CD4-positive, alpha-beta T cell treated with Interleukin-6 for 4 hours (primary cell): Measurements from ENCODE around the gene SPOP.
A peak's percentile ranks its signal among the peaks of the same experiment; 100 is the strongest.
"Not testable (repeated sequence)": the region's sequence is repeated elsewhere in the genome, so short reads cannot be mapped to it uniquely, and the experiment has no call there.

Experiments
- DNase-seq: peaks from one replicate; pipeline ENCODE4 v3.0.0-alpha.2; 2020; ENCODE audit warnings: mixed read lengths

SPOP gene

DNA sequence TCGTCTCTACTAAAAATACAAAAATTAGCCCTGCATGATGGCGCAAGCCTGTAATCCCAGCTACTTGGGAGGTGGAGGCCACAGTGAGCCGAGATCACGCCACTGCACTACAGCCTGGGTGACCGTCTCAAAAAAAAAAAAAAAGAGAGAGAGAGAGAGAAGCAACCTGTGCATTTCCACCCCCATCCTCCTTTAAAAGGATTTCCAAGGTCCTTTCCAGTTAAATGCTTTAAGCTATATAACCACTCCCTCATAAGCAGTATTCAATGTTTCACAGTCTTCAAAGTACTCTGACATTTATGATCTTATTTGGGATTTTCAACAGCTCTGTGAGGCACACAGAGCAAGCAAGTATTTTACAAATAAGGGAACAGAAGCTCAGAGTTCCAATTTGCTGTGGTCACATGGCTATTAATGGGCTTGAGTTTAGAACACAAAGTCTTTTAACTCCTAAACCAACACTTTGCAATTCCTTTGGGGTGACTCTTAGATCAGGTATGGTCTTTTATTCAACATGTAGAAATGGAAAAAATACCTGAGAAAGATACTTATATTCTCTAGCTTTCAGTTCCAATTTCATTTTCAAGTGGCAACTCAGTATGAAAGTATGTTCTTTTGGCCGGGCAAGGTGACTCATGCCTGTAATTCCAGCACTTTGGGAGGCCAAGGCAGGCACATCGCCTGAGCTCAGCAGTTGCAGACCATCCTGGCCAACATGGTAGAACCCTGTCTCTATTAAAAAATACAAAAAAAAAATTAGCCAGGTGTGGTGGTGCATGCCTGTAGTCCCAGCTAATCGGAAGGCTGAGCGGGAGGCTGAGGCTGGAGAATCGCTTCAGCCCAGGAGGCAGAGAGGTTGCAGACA lies 31.3 kb downstream of the SPOP start:
- DNase-seq = peak; percentile 10

DNA sequence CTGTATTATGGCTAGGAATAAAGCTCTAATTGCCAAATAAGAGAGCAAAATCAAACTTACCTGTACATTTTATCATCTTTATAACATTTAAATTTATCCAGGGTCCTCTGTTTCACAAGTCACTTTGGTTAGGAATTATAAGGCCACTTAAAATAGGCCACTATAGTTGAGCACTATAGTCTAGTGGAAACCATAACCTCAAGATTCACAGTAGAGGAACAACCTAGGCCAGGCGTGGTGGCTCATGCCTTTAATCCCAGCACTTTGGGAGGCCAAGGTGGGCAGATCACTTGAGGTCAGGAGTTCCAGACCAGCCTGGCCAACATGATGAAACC lies 31.9 kb downstream of the SPOP start:
- DNase-seq = not testable (repeated sequence)

DNA sequence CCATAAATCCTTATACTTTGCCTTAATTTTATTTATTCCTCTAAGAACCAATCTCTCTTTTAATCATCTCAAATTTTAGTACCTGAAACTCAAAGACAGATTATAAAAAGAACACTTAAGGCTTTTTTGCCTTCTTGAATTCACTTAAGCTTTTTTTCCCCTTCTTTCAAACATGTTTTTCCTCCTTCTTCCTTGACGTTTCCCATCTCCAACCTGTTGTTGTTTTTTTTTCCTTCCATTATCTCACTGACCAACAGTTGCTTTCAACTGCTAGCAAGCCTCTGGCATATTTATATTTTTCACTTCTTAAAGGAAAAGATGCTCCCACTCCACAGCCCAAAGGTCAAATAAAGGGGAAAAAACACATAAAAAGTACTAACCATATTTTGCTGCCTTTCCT lies 32.2 kb downstream of the SPOP start:
- DNase-seq = no peak

DNA sequence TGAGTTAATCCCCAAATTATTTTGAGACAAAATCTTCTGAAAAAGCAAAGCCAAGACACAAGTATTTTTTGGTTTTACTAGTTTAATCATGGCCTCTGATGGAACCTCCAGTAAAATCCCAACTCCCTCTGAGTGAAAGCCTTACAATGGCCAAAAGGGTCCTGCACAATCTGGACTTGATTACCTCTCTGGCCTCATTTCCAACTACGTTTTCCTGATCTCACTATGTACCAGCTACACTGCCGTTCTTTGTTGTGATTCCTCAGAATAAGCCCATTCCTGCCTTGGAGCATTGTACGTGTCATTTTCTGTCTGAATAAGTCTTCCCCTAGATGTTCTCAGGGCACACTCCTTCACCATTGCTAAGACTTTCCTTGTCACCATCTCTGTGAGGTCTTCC lies 37.3 kb downstream of the SPOP start:
- DNase-seq = no peak

DNA sequence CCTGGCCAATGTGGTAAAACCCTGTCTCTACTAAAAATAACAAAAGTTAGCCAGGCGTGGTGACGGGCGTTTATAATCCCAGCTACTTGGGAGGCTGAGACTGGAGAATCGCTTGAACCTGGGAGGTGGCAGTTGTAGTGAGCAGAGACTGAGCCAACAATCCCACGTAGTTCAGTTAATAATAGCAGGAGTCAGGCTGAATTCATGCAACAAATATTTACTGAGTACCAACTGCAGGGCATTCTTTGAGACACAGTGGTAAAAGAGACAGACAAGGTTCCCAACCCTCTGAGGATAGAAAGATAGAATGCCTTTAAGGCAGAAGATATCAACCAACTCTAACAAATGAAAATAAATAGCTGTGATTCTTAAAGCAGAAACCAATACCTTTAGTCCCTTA lies 39.1 kb downstream of the SPOP start:
- DNase-seq = no peak

DNA sequence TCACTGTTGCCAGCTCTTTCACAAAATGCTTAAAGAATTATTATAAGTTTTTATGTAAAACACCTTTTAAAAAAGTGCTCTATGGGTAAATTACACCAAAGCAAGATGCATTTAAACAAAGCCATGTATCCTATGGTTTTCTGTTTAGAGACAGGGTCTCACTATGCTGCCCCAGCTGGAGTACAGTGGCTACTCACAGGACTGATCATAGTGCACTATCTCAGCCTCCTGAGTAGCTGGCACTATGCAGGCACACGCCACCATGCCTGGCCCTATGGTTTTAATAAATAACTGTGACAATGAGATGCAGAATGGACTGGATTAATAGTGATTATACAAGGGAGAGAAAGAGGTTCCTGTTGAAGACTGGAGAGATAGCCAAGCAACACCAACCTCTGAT lies 40.2 kb downstream of the SPOP start:
- no peak for DNase-seq

DNA sequence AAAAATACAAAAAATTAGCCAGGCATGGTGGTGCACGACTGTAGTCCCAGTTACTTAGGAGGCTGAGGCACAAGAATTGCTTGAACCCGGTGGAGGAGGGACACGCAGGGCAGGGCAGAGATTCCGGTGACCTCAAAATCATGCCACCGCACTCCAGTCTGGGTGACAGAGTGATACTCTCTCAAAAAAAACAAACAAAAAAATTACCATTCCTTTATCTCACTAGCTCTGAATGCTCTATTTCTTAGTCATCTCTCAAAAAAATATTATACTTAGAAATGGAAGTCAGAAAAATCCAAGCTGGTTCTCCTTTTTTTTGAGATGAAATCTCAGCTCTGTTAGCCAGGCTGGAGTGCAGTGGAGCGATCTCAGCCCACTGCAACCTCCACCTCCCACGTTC lies 40.8 kb downstream of the SPOP start:
- no peak for DNase-seq

DNA sequence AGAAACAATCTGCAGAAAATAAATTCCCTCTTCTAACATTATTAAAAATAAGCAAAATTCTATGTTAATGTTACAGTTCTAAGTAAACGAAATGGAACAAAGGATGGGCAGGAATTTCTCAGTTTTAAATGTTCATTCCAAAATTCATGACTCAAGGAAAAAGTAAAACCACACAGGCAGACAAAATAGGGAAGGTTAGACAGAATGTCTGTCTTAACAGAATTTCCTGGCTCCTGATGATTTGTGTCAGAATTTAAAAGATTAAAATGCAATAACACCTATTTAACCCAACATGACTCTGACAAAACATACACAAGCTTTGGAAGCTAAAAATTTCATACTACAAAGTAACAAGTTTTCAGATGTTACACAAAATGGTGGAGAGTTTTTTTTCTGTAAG lies 42.8 kb downstream of the SPOP start:
- no peak for DNase-seq

DNA sequence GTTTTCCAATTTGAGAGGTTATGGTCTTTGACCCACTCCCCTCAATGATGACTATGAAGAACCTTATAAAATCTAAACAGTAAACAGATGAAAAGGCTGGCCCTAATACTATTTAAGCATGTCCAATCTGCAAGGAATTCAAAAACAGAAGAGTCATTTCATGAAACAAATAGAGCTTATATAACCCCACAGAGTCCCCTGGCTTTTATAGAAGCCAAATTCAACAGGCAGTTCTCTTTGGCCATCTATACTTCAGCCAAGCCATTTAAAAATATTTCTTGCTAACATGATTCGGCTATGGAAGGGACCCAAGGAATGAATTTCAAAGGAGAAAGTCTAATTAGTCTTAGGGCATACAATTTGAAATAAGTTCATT lies 43.4 kb downstream of the SPOP start:
- DNase-seq = no peak

DNA sequence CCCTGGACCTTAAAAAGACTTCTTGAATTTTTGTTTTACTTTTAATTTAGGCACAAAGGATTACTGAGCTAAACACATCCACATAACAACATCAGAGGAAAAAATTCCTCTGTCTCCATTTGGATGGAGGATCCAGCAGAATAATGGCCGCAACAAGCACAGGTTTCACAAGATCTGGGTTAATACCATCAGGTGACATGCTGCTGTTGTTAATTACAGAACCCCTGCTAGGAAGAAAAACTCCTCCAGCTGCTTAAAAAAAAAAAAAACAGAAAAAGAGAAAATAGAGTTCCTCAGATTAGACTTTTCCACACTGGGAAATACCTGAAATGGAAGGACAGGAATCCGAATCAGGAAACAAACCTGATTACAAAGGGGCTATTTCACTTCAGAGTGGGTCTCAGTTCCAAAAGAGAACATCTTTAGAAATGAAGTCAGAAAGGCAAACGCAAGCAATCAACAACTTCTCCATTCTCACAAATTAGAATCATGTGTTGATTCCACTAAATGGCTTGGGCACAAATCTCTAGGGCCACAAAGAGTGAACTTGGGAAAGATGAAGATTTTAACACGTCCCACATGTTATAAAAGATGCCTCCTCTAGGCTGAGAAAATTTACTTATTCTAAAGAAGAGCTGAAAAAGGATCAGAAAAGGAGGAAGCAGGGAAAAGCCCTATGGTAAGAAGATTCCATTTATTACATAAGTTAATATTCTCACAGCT lies 44.0 kb downstream of the SPOP start:
- DNase-seq = no peak

DNA sequence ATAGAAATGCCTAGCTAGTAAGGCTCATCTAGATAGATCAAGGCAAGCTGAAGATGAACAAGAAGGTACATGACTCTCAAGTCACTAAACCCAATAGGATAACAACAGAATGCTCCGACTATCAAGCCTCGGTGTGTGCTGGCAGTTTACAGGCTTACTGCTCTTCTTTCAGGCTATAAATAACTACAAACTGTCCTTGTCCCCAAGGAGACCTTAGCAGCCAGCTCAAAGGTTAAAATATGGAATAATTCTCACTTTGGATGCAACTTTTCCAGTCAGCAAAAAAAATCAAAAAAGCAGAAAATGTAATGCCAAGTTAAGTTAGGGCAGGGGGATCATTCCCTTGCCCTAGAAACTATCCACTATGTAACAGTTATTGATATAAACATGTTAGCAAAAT lies 44.6 kb downstream of the SPOP start:
- DNase-seq = no peak

DNA sequence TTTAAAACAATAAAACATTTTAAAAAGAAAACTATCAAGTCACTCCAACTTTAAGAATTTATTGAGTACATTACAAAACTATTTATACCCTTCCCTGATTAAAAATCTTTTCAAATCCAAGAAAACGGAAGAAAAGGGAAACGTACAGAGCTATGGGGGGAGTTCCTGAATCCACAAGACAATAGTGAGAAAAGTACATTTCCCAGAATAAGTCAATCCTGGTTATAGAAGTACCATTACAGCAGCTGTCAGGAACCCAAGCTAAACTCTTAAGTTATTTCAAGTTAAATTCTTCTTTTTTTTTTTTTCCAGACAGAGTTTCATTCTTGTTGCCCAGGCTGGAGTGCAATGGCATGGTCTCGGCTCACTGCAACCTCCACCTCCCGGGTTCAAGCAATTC lies 45.7 kb downstream of the SPOP start:
- no peak for DNase-seq

DNA sequence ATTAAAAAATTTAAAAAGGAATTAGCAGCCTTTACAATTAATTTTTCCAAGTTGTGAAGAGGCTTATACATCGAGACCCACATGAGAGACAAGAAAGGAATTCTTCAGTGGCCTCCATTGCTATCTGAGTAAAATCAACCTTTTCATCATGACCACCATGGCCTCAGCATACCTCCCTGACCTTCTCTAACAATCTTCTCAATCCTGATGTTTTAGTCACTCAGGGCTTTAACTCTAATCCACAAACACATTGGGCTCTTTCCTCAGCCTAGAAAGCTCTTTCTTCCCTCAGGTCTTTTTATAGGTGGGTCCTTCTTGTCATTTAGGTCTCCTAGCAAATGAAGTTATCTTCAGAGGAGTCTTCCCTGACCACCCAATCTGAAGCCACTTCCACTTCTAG lies 46.4 kb downstream of the SPOP start:
- DNase-seq = no peak

DNA sequence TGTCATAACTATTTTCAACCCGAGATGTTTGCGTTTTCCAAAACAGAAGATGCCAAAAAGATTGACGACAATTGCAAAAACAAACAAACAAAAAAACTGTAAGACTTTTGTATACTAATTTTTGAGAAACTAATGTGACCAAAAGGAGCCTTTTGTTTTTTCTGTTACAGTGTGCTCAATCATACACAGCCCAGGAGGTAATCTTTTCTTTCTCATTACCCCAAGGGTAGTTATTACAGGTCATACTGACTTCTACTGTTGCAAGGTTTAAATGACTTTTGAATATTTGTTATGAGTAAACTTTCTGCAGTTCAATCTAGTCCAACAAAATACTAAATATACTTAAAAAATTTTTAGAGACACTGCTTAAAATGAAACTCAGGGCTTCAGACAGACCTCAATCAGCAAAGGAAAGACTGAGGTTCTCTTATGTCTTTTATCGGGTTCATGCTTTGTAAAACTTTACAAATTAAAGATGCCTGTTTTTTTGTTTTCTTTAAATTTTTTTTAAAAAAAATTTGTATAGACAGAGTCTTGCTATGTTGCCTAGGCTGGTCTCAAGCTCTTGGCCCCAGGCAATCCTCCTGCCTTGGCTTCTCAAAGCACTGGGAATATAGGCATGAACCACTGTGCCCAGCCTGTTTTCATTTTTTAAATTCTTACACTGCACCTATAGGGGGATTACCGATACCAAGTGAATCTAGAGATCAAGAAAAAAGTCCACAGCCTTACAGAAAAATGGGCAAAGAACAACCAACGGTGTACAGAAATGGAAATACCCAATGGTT lies 47.6 kb downstream of the SPOP start:
- no peak for DNase-seq

DNA sequence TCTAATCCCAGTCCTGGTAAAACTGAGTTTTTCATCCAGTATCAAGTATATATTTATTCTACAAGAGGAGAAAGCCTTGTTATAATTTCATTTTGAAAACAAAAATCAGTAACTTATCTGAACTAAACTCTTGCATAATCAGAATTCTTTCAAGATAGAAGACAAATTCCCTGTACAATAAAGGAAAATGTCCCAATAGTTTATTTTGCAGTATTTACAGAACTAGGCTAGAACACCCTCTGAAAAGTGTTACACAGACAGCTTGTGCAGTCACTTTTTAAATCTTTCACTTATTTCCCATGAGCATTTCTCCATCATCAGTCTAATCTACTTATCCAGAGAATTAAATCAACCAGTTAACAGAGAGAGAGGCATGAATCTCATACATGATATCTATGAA lies 48.5 kb downstream of the SPOP start:
- DNase-seq = no peak

DNA sequence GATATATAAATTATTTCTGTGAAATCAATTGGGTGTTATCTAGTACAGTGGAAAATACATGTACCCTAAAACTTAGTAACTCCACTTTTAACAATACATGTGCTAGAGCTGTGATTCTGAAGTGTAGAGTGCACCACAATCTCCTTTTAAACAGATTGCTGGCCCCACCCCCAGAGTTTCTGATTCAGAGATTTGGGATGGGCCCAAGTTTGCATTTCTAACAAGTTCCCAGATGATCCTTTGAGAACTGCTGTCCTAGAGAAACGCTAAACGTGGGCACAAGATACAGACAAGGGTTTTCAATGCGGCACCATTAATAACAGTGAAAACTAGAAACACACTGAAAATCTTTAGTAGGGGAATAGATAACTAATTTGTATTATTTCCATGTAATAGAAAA lies 53.0 kb downstream of the SPOP start:
- no peak for DNase-seq

DNA sequence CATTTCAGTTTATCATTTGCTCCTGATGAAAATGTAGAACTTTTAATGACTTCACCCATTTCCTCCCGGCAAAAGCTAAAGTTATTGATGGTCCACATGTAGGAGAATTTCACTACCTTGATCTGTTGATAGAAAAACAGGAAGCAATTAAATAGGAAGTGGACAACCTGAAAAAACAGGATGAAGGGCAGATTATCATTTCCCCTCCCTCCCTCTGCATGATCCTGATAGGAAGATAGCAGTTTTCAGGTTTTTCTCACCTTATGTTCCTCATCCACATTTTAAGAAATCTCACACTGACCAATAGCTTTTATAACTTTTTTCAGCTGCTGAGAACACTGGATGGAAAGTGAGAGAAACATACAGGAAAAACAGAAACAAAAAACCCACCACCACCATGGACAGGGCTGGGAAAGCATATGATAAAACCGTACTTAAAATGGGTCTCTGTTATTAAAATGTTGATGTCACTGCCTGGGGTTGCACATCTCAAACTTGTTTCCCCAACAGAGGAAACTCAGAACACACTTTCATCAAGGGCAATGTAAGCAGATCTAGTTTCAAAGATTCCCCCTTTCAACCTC lies 55.9 kb downstream of the SPOP start:
- no peak for DNase-seq

DNA sequence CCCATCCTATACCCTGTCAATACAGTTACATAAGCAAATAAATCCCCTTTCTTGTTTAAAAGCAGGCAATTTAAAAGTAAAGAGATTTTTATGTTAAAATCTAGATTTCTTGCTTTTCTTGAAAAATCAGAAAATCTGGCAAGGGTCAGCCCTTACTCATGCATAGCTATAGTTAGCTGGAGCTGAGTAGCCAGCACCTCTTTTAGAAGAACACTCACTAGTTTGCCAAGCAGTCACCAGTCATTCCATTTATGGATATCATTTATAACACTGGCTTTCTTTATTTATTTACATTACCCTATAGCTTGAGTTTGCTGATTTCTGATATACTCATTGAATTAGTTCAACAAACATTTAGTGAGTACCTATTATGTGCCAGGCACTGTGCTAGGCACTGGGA lies 56.5 kb downstream of the SPOP start:
- no peak for DNase-seq

DNA sequence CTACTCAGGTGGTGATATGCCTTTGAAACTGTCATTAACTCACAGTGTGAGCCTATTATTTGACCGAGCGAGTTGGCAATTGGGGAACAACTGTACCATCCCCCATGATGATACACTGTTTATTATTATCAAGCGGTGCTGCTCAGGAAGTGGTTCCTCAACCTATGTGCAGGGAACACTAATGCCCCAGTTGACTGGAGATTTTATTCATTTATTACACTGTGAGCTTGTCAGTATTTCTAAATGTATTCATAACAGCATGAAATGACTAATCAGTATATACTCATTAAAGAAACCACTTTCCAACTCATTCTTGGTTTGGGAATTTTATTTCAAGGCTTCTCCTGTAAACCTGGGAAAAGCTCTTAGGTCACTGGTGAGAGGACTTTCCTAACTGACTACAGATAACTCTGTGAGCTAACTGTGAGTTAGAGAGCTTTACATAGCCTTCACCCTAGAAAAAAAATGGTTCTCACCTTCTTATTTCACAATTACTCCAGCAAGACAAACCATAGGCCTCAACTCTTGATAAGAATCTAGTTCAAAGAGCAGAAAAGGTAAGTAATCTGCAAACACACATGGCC lies 59.8 kb downstream of the SPOP start:
- no peak for DNase-seq

DNA sequence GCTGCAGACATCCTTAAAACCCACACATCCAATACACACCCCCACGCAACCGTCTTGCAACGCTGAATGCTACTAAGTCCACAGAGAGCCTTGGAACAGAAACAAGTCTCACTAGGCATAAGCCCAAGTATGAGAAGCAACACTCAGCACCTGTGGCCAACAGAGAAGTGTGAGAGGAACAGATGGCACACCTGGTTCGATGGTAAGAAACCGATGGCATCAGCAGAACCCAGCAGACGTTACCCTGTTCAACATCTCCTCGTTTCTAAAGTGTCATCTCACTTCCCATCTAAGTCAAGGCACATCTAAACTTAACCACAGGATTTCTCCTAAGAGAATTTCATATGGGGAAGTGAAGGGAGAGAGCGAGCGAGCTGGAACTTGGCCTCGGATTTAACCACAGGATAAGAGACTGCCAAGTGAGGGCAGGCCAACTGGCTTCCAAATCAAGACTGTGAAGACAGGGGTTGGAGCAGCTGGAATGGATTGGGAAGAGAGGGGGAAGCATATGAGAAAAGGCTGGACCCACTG lies 61.2 kb downstream of the SPOP start:
- DNase-seq = no peak

DNA sequence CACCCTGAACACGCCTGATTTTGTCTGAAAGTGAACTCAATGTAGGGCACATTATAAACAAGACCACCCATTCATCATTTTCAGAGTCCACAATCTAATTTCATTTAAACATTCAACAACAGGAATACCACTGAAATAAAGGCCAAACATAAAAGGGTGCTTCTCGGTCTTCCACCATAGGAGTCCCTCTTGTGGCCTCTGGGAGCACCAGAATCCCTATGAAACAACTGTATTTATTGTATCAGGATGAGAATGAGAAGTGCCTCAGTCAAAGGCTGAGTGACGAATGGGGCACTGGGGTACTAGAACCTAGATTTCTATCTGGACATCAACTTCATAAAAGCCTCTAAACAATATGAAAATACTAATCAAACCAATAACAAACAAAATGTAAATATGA lies 61.8 kb downstream of the SPOP start:
- no peak for DNase-seq

DNA sequence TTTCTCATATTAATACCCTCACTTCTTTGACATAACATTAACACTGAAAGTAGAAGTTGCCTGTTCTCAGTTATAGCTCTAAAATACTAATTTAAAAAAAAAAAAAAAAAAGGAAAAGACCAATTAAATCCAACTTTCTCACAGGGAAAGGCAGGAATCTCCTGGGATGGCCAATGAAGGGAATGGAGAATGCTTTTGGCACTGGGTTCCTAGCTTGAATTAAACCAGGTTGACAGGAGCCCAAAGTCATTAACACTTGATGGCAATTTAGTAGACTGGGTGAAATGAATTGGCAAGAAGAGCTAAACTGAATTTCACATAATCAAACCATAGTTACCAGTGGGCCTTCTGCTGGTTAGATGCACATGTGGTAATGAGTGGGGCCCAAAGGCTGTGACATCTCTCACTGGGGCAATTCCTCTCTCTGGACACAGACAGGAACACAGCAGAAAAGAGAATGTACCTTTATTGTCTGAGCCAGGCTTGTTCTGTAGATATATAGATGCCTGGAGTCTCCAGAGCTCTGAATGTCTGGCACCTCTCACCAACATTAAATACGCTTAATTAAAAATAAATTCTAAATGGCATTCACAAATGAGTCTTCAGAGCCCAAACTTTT lies 64.6 kb downstream of the SPOP start:
- DNase-seq = no peak
